Heart right ventricle (tissue), 16 donors: ENCODE results near the gene ANP32B. TPM values are rescaled to one million over a fixed set of nuclear protein-coding genes. Genes with fewer than 3 reads are reported as not detected.
"Not testable (repeated sequence)": the region's sequence is repeated elsewhere in the genome, so short reads cannot be mapped to it uniquely, and the experiment has no call there.

Source experiments
- ATAC-seq, 8 donors: fragments of 200-7000 bp; cut with Tn5 transposase; one replicate each; pipeline ENCODE4 v1.9.1; 2020; ENCODE audit warnings: mild to moderate bottlenecking in 8 of 8, moderate library complexity in 8 of 8, moderate number of reproducible peaks in 1 of 8
- DNase-seq, 2 donors: peaks; one replicate each; pipeline ENCODE4 v3.0.0-alpha.2; 2020
- H3K27ac ChIP-seq, 10 donors: fragments of 200-600 bp; sonication (generic) in 2 of 10; one replicate each; pipeline versions ENCODE4 v1.5.0 to v1.8.0; 2020 to 2022; ENCODE audit warnings: mild to moderate bottlenecking in 3 of 10
- H3K27me3 ChIP-seq, 7 donors: fragments of 200-600 bp; one replicate each; pipeline ENCODE4 v1.8.0; 2021 to 2022; ENCODE audit warnings: mild to moderate bottlenecking in 2 of 7
- H3K36me3 ChIP-seq, 9 donors: fragments of 200-600 bp; sonication (generic) in 1 of 9; one replicate each; pipeline versions ENCODE4 v1.5.0 to v1.8.0; 2020 to 2022; ENCODE audit warnings: mild to moderate bottlenecking in 2 of 9
- H3K4me1 ChIP-seq, 9 donors: fragments of 200-600 bp; sonication (generic) in 1 of 9; one replicate each; pipeline versions ENCODE4 v1.5.0 to v1.8.0; 2020 to 2022; ENCODE audit warnings: mild to moderate bottlenecking in 4 of 9
- H3K4me3 ChIP-seq, 10 donors: fragments of 200-600 bp; sonication (generic) in 2 of 10; one replicate each; pipeline versions ENCODE4 v1.5.0 to v1.8.0; 2020 to 2022; ENCODE audit warnings: mild to moderate bottlenecking in 7 of 10, moderate library complexity in 2 of 10
- H3K9me3 ChIP-seq, 11 donors: fragments of 200-600 bp in 10 of 11; sonication (generic) in 2 of 11; one replicate each; pipeline versions ENCODE4 v1.5.0 to v1.8.0; 2013 to 2022; ENCODE audit warnings: mild to moderate bottlenecking in 2 of 11, control low read depth in 1 of 11, moderate library complexity in 1 of 11
- CTCF ChIP-seq, 9 donors: fragments of 200-600 bp; sonication (generic) in 2 of 9; IDR thresholded peaks; one replicate each; pipeline versions ENCODE4 v1.5.0 to v1.8.0; 2021 to 2022; ENCODE audit warnings: antibody characterized with exemption in 9 of 9, mild to moderate bottlenecking in 5 of 9, moderate library complexity in 1 of 9
- WGBS, 2 donors: extraction: QIAGEN DNeasy Blood & Tissue Kit; methylation state at CpG; one replicate each; pipeline ENCODE4 v1.1.7; 2013; ENCODE audit warnings: inconsistent platforms in 1 of 2; 5-methylcytosine and 5-hydroxymethylcytosine counted together
- intact Hi-C, 10 donors: fragments of 100-400 bp; cut with DNase I; formaldehyde crosslinking; loops; one replicate each; pipeline versions ENCODE4 v1.11.1 to v1.14.2; 2022
- polyA plus RNA-seq, 2 donors: library from polyadenylated mRNA; stranded (reverse); fragments of 200-250 nt; gene quantifications; one replicate each; pipeline ENCODE4 v1.2.3, GENCODE V29; 2013
- total RNA-seq, 10 donors: library from RNA; stranded (reverse); fragmentation: NEBNext Ultra II Directional in 3 of 10; extraction: Animal tissue kit (Norgen Biotek cat#: 25700) in 3 of 10; gene quantifications; one replicate each; pipeline versions ENCODE4 v1.2.1 to v1.2.4, GENCODE V29; 2021 to 2023
- donor health status: Arrhythmogenic right ventricular cardiomyopathy.
- donor health status: ischemic (EF 13 %, LVEDD 7.1; RV severe dilation, severe dysfunction).
- donor health status: healthy with polysubstance abuse.
- donor health status: DM: no; HTN: yes; CAD: no.
- donor health status: DM: no; HTN: no; CAD: no.
- donor health status: ischemic (EF 25% LVEDD 6.9; RV normal size, moderate dysfunction).
- donor health status: ischemic (EF 25% LVEDD 5.7; RV mildly dilated, moderate dysfunction).
- donor health status: healthy.
- donor health status: DM: yes; HTN: yes; CAD: no.
- donor health status: Ischemic cardiomyopathy.
- donor health status: ischemic (EF 35%, LVEDD 5.7; RV mildly dilated, moderate dysfunction).
- donor health status: nonischemic (EF 11% LVEDD 7.7; RV severe dilation, severe dysfunction).
- donor health status: DM: yes; HTN: yes; CAD: no.
- donor health status: PGD.
- donor health status: ischemic (EF 29% LVEDD 5.4; RV normal size, mild dysfunction).
- donor health status: nonischemic (EF 23%, LVEDD 6.1; RV moderate dilation, normal function).

Gene ANP32B
- total and polyA plus RNA-seq, 12 donors = 48.2 to 69.3 (median 61.2) TPM

GRCh38 chr9:97992219-97992618, 9.1 kb downstream of the ANP32B start:
- H3K4me1 ChIP-seq = peaks cover 0 to 72% (median 54%) of the 10 kb centered on the region in 9 donors
- peaks cover 0 to 28% (median 6%) of the 10 kb centered on the region in 9 donors for H3K36me3 ChIP-seq
- WGBS, 2 donors = 90 to 92% methylated on average over 6 of the region's 6 CpGs
- TF ChIP-seq CTCF (IDR thresholded peaks at IDR 0.05) = no peak
- H3K9me3 ChIP-seq = no peaks in the 10 kb centered on the region
- H3K27me3 ChIP-seq = no peaks in the 10 kb centered on the region
- no peak overlapping the region for H3K4me3 ChIP-seq
- DNase-seq = no peak
- ATAC-seq = no peak
- no peak overlapping the region for H3K27ac ChIP-seq
- intact Hi-C loops = no loop called here

- no peak for DNase-seq
- WGBS, 2 donors = 87 to 95% methylated on average over 2 of the region's 2 CpGs
- Histone ChIP-seq H3K27ac (no peak overlapping the region), H3K4me1 (peaks cover 0 to 66% (median 51%) of the 10 kb centered on the region in 9 donors), H3K36me3 (peaks cover 0 to 35% (median 6%) of the 10 kb centered on the region in 9 donors), H3K9me3 (no peaks in the 10 kb centered on the region), H3K4me3 (no peak overlapping the region), H3K27me3 (no peaks in the 10 kb centered on the region)
- no peak for TF ChIP-seq CTCF (IDR thresholded peaks at IDR 0.05)
- ATAC-seq = no peak
- intact Hi-C loops = no loop called here
Measured at GRCh38 chr9:97993000-97993399, 9.9 kb downstream of the ANP32B start.

GRCh38 chr9:97994703-97995102, 11.6 kb downstream of the ANP32B start:
- no peak overlapping the region for H3K4me3 ChIP-seq
- peaks cover 0 to 50% (median 9%) of the 10 kb centered on the region in 9 donors for H3K36me3 ChIP-seq
- no peak for TF ChIP-seq CTCF (IDR thresholded peaks at IDR 0.05)
- no peaks in the 10 kb centered on the region for H3K27me3 ChIP-seq
- no peak overlapping the region for H3K27ac ChIP-seq
- H3K9me3 ChIP-seq = no peaks in the 10 kb centered on the region
- DNase-seq (no peak), ATAC-seq (no peak)
- 90 to 97% methylated on average over 1 of the region's 1 CpG for WGBS, 2 donors
- intact Hi-C loops = no loop called here
- peaks cover 0 to 59% (median 37%) of the 10 kb centered on the region in 9 donors for H3K4me1 ChIP-seq

GRCh38 chr9:97996676-97997075, 13.5 kb downstream of the ANP32B start:
- H3K4me3 ChIP-seq, H3K27ac ChIP-seq, intact Hi-C loops, H3K9me3 ChIP-seq, ATAC-seq, H3K27me3 ChIP-seq, DNase-seq: not testable (repeated sequence)
- Histone ChIP-seq H3K36me3 (peaks cover 0 to 69% (median 9%) of the 10 kb centered on the region in 9 donors), H3K4me1 (peaks cover 0 to 47% (median 26%) of the 10 kb centered on the region in 9 donors)
- 95% methylated on average over 7 of the region's 7 CpGs for WGBS, 2 donors

- no peak for TF ChIP-seq CTCF (IDR thresholded peaks at IDR 0.05)
- peaks cover 0 to 79% (median 15%) of the 10 kb centered on the region in 9 donors for H3K36me3 ChIP-seq
- ATAC-seq (no peak), DNase-seq (no peak)
- H3K4me3 ChIP-seq = no peak overlapping the region
- peaks cover 0 to 41% (median 24%) of the 10 kb centered on the region in 9 donors for H3K4me1 ChIP-seq
- intact Hi-C loops = no loop called here
- H3K9me3 ChIP-seq = no peaks in the 10 kb centered on the region
- 84 to 91% methylated on average over 3 of the region's 3 CpGs for WGBS, 2 donors
- H3K27me3 ChIP-seq = no peaks in the 10 kb centered on the region
- H3K27ac ChIP-seq = no peak overlapping the region
Measured at GRCh38 chr9:97997330-97998276, 14.5 kb downstream of the ANP32B start.
